IMR-90 (cell line): ENCODE measurements around the gene FOXI3. TPM values are rescaled to one million over a fixed set of nuclear protein-coding genes. Genes with fewer than 3 reads are reported as not detected.

Source experiments
- ATAC-seq: fragments of 200-7000 bp; cut with Tn5 transposase; 2 replicates; pipeline ENCODE4 v1.9.1; 2020; ENCODE audit warnings: low read depth, mild to moderate bottlenecking, moderate library complexity
- BruUV-seq: library from RNA; stranded (reverse); fragments of 400-500 nt; replicated peaks from 2 replicates; lab custom pipeline; 2021; lab: Mats Ljungman, UMichigan
- CTCF ChIA-PET: fragments of 300-600 bp; formaldehyde crosslinking; extraction: SDS; loops from one replicate; lab custom pipeline; 2021; ENCODE audit warnings: antibody characterized with exemption; lab: Yijun Ruan, JAX
- POLR2A ChIA-PET: fragments of 300-600 bp; sonication (Branson Sonifier 250); formaldehyde crosslinking; loops from one replicate; lab custom pipeline; 2022; ENCODE audit warnings: antibody characterized with exemption; ENCODE audit not compliant: unreplicated experiment; lab: Charles Lee
- DNase-seq: peaks from one replicate; pipeline ENCODE4 v3.0.0; 2013
- H2AFZ ChIP-seq: replicated peaks from 2 replicates; pipeline ENCODE3; 2013; ENCODE audit warnings: low read length, mild to moderate bottlenecking; ENCODE audit not compliant: poor library complexity
- H2AK5ac ChIP-seq: 2 replicates; pipeline ENCODE4 v1.6.1; 2013; ENCODE audit warnings: low read depth, low read length, inconsistent platforms
- H2AK9ac ChIP-seq: replicated peaks from 2 replicates; pipeline ENCODE3; 2013; ENCODE audit warnings: mild to moderate bottlenecking, low read depth, low read length, moderate library complexity; ENCODE audit not compliant: poor library complexity
- H2BK120ac ChIP-seq: 2 replicates; pipeline ENCODE4 v1.6.1; 2013; ENCODE audit warnings: low read depth, low read length, inconsistent platforms
- H2BK15ac ChIP-seq: 3 replicates; pipeline ENCODE4 v1.6.1; 2013; ENCODE audit warnings: low read depth, low read length, inconsistent platforms
- H2BK20ac ChIP-seq: 2 replicates; pipeline ENCODE4 v1.6.1; 2013; ENCODE audit warnings: low read depth, mild to moderate bottlenecking, inconsistent platforms, low read length, moderate library complexity
- H2BK5ac ChIP-seq: 2 replicates; pipeline ENCODE4 v1.6.1; 2013; ENCODE audit warnings: mild to moderate bottlenecking, low read depth, low read length, inconsistent platforms; ENCODE audit not compliant: poor library complexity, severe bottlenecking
- H3K14ac ChIP-seq: replicated peaks from 2 replicates; pipeline ENCODE4 v1.6.1; 2013; ENCODE audit warnings: low read depth, low read length, inconsistent platforms
- H3K18ac ChIP-seq: 2 replicates; pipeline ENCODE4 v1.6.1; 2013; ENCODE audit warnings: low read depth, low read length, control low read depth
- H3K23ac ChIP-seq: 2 replicates; pipeline ENCODE4 v1.6.1; 2013; ENCODE audit warnings: low read depth, low read length, inconsistent platforms
- H3K27ac ChIP-seq: 2 replicates; pipeline ENCODE4 v1.5.1; 2013; ENCODE audit warnings: mild to moderate bottlenecking, control low read depth, low read length; ENCODE audit not compliant: insufficient read depth
- H3K27me3 ChIP-seq: 2 replicates; pipeline ENCODE4 v1.6.1; 2013; ENCODE audit warnings: low read length; ENCODE audit not compliant: control insufficient read depth, insufficient read depth
- H3K36me3 ChIP-seq: 2 replicates; pipeline ENCODE4 v1.6.1; 2013; ENCODE audit warnings: low read length, mixed read lengths; ENCODE audit not compliant: control insufficient read depth, insufficient read depth
- H3K4ac ChIP-seq: 2 replicates; pipeline ENCODE4 v1.6.1; 2013; ENCODE audit warnings: low read depth, low read length, inconsistent platforms
- H3K4me1 ChIP-seq: 2 replicates; pipeline ENCODE4 v1.6.1; 2013; ENCODE audit warnings: low read length, mixed read lengths; ENCODE audit not compliant: control insufficient read depth, insufficient read depth
- H3K4me2 ChIP-seq: 2 replicates; pipeline ENCODE4 v1.6.1; 2013; ENCODE audit warnings: low read depth, mild to moderate bottlenecking, control low read depth, low read length, moderate library complexity
- H3K4me3 ChIP-seq: 2 replicates; pipeline ENCODE4 v1.5.1; 2013; ENCODE audit warnings: low read depth, mild to moderate bottlenecking, control low read depth, low read length, moderate library complexity; ENCODE audit not compliant: insufficient read depth
- H3K56ac ChIP-seq: 2 replicates; pipeline ENCODE4 v1.6.1; 2013; ENCODE audit warnings: low read length, inconsistent platforms; ENCODE audit not compliant: insufficient read depth; ENCODE audit errors: extremely low read depth
- H3K79me1 ChIP-seq, 2 experiments: 2 replicates each; pipeline ENCODE4 v1.6.1; 2013; ENCODE audit warnings: low read length in 2 of 2, inconsistent platforms in 1 of 2, low read depth in 1 of 2
- H3K9ac ChIP-seq: 2 replicates; pipeline ENCODE4 v1.6.1; 2013; ENCODE audit warnings: low read depth, low read length, control low read depth
- H3K9me1 ChIP-seq: 2 replicates; pipeline ENCODE4 v1.6.1; 2013; ENCODE audit warnings: low read length, inconsistent platforms; ENCODE audit not compliant: insufficient read depth
- H3K9me3 ChIP-seq: 2 replicates; pipeline ENCODE4 v1.6.1; 2013; ENCODE audit warnings: low read length; ENCODE audit not compliant: control insufficient read depth, insufficient read depth
- H4K20me1 ChIP-seq: 2 replicates; pipeline ENCODE4 v1.6.1; 2013; ENCODE audit warnings: low read length, inconsistent platforms; ENCODE audit not compliant: insufficient read depth
- H4K5ac ChIP-seq: 2 replicates; pipeline ENCODE4 v1.6.1; 2013; ENCODE audit warnings: mild to moderate bottlenecking, low read depth, low read length, control low read depth
- H4K8ac ChIP-seq, 2 experiments: 2 replicates each; pipeline ENCODE4 v1.6.1; 2013; ENCODE audit warnings: low read depth in 2 of 2, low read length in 2 of 2, control low read depth in 1 of 2, inconsistent platforms in 1 of 2
- H4K91ac ChIP-seq: 2 replicates; pipeline ENCODE4 v1.6.1; 2013; ENCODE audit warnings: low read depth, low read length, inconsistent platforms; ENCODE audit not compliant: insufficient read depth
- CEBPB ChIP-seq: IDR thresholded peaks from 2 replicates; pipeline ENCODE4 v1.6.1; 2012; ENCODE audit warnings: low read depth, low read length, improper control_type of control experiment
- CHD1 ChIP-seq: IDR thresholded peaks from 2 replicates; pipeline ENCODE4 v1.6.1; 2012; ENCODE audit warnings: low read depth, low read length, improper control_type of control experiment
- CTCF ChIP-seq: conservative IDR thresholded peaks from 2 replicates; pipeline ENCODE4 v1.5.1; 2012; ENCODE audit warnings: mild to moderate bottlenecking, low read depth, low read length, improper control_type of control experiment
- MAZ ChIP-seq: IDR thresholded peaks from 2 replicates; pipeline ENCODE4 v1.6.1; 2012; ENCODE audit warnings: low read depth, mild to moderate bottlenecking, low read length, improper control_type of control experiment, moderate library complexity, borderline replicate concordance
- MXI1 ChIP-seq: IDR thresholded peaks from 2 replicates; pipeline ENCODE4 v1.6.1; 2012; ENCODE audit warnings: low read depth, mild to moderate bottlenecking, low read length, moderate library complexity, borderline replicate concordance
- POLR2A ChIP-seq: IDR thresholded peaks from 2 replicates; pipeline ENCODE4 v1.6.1; 2012; ENCODE audit warnings: mild to moderate bottlenecking, low read depth, low read length
- RAD21 ChIP-seq: IDR thresholded peaks from 2 replicates; pipeline ENCODE4 v1.6.1; 2012; ENCODE audit warnings: low read length, improper control_type of control experiment
- RCOR1 ChIP-seq: IDR thresholded peaks from 2 replicates; pipeline ENCODE4 v1.6.1; 2012; ENCODE audit warnings: mild to moderate bottlenecking, low read length, improper control_type of control experiment; ENCODE audit not compliant: insufficient replicate concordance
- RFX5 ChIP-seq: IDR thresholded peaks from 2 replicates; pipeline ENCODE4 v1.8.0; 2012; ENCODE audit warnings: low read depth, mild to moderate bottlenecking, low read length, moderate library complexity
- SMC3 ChIP-seq: fragments of 150-350 bp; IDR thresholded peaks from 2 replicates; pipeline ENCODE4 v1.6.1; 2016; ENCODE audit warnings: low read depth, mild to moderate bottlenecking, antibody characterized with exemption, low read length, moderate library complexity
- WGBS, 2 experiments: methylation state at CpG; one replicate each; pipeline versions ENCODE4 v1.1.5 to v1.1.7; 2013; ENCODE audit warnings: missing lambda C conversion rate in 2 of 2; ENCODE audit not compliant: insufficient read length in 1 of 2; ENCODE audit errors: extremely low coverage in 2 of 2; 5-methylcytosine and 5-hydroxymethylcytosine counted together
- dilution Hi-C: fragments of 300-500 bp; cut with HindIII; formaldehyde crosslinking; loops from one replicate; pipeline ENCODE4 v1.14.3; 2018; ENCODE audit warnings: low sequenced_read_pairs; ENCODE audit not compliant: unreplicated experiment
- in situ Hi-C: fragments of 300-500 bp; cut with MboI; formaldehyde crosslinking; loops from 3 replicates; pipeline ENCODE4 v1.14.3; 2019; ENCODE audit warnings: low sequenced_read_pairs, inconsistent platforms, mixed read lengths
- intact Hi-C: fragments of 100-400 bp; cut with micrococcal nuclease; formaldehyde crosslinking; loops from 2 replicates; pipeline ENCODE4 v1.10.0; 2022
- polyA plus RNA-seq, 3 experiments: library from polyadenylated mRNA; depleted of rRNA; stranded (reverse); fragments of >200 nt; gene quantifications; 2 replicates each; pipeline ENCODE4 v1.2.3, GENCODE V29; 2012; ENCODE audit warnings: low replicate concordance in 1 of 3
- total RNA-seq: library from RNA; depleted of rRNA; stranded (reverse); fragments of >200 nt; gene quantifications from 2 replicates; pipeline ENCODE4 v1.2.3, GENCODE V29; 2012

FOXI3 gene
- total and polyA plus RNA-seq, 2 of the 4 experiments (the other 2 are of a cell fraction) = not detected

GRCh38 chr2:88451811-88452564 is 505 bp downstream of the FOXI3 start:
- ATAC-seq (peak; percentile 24), DNase-seq (no peak)
- TF ChIP-seq CEBPB (no peak), CHD1 (no peak), RAD21 (no peak), CTCF (no peak), SMC3 (no peak), RCOR1 (no peak), MXI1 (no peak), POLR2A (no peak), MAZ (no peak), RFX5 (no peak)
- Histone ChIP-seq H2BK120ac (no peak overlapping the region), H3K9me3 (peaks cover 3% of the 10 kb centered on the region; the same call in 1 of the 2 replicates), H4K20me1 (no peaks in the 10 kb centered on the region), H3K79me1 (no peaks in the 10 kb centered on the region), H4K5ac (no peak overlapping the region), H3K9me1 (no peaks in the 10 kb centered on the region), H3K14ac (no peak overlapping the region), H3K56ac (no peak overlapping the region), H2AK5ac (no peak overlapping the region), H3K27me3 (peaks cover 41% of the 10 kb centered on the region), H3K4me1 (no peaks in the 10 kb centered on the region), H3K36me3 (no peaks in the 10 kb centered on the region), H3K4me2 (no peak overlapping the region; the same call in 1 of the 2 replicates), H4K8ac (no peak overlapping the region), H4K91ac (no peak overlapping the region), H3K4ac (no peak overlapping the region), H3K18ac (no peak overlapping the region), H3K9ac (no peak overlapping the region), H2AK9ac (no peak overlapping the region), H2BK20ac (no peak overlapping the region), H2BK15ac (no peak overlapping the region), H2BK5ac (no peak overlapping the region), H3K23ac (no peak overlapping the region), H3K4me3 (no peak overlapping the region), H3K27ac (no peak overlapping the region), H2AFZ (peak overlapping the region; percentile 8)
- CTCF ChIA-PET = no interaction called here
- 0% methylated on average over 3 of the region's 108 CpGs; no CpG with 5 or more reads in 1 of the 2 experiments for WGBS, 2 experiments
- dilution Hi-C loops (no loop called here), intact Hi-C loops (no loop called here), in situ Hi-C loops (no loop called here)
- POLR2A ChIA-PET = no interaction called here
- no TSS peak for BruUV-seq
